ENCODE data around the gene MICAL2. TPM values are rescaled to one million over a fixed set of nuclear protein-coding genes. Genes with fewer than 3 reads are reported as not detected.

Gene MICAL2
- total RNA-seq, 1 experiment from 2014 or later, result 191 TPM

DNA sequence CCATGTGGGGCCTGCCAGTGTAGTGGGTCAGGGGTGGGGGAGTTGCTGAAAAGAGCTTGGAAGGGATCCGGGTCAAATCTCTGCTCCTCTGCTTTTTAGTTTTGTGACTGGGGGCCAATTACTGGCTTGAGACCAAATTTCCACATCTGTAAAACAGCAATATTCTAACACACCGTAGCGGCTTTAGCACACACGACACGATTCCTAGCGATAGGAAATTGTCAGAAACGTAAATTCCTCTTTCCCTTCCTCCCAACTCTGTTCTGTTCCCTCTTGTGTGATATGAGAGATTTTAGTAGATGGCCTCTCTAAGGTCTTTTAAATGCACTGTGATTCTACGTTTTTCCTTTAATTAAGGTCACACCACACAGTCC, 71.9 kb downstream of the MICAL2 start:
- Mint-ChIP-seq H3K36me3 (ENCODE audit: insufficient read depth, unreplicated experiment) (peaks cover 39% of the 10 kb centered on the region), H3K4me1 (ENCODE audit: low read depth, unreplicated experiment) (peaks cover 60% of the 10 kb centered on the region), H3K27me3 (ENCODE audit: unreplicated experiment) (no peaks in the 10 kb centered on the region), H3K27ac (ENCODE audit: unreplicated experiment) (peak overlapping the region; percentile 95), H3K4me3 (ENCODE audit: low read depth, unreplicated experiment) (peak overlapping the region; percentile 44), H3K9me3 (ENCODE audit: low read depth, unreplicated experiment) (no peaks in the 10 kb centered on the region)
- intact Hi-C loops (cut with micrococcal nuclease; ENCODE audit: unreplicated experiment), result no loop called here
- BruUV-seq (replicated peaks), result TSS peak; percentile 97
- TF ChIP-seq, protein P1, sequence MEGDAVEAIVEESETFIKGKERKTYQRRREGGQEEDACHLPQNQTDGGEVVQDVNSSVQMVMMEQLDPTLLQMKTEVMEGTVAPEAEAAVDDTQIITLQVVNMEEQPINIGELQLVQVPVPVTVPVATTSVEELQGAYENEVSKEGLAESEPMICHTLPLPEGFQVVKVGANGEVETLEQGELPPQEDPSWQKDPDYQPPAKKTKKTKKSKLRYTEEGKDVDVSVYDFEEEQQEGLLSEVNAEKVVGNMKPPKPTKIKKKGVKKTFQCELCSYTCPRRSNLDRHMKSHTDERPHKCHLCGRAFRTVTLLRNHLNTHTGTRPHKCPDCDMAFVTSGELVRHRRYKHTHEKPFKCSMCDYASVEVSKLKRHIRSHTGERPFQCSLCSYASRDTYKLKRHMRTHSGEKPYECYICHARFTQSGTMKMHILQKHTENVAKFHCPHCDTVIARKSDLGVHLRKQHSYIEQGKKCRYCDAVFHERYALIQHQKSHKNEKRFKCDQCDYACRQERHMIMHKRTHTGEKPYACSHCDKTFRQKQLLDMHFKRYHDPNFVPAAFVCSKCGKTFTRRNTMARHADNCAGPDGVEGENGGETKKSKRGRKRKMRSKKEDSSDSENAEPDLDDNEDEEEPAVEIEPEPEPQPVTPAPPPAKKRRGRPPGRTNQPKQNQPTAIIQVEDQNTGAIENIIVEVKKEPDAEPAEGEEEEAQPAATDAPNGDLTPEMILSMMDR (IDR thresholded peaks at IDR 0.05; ENCODE audit: unreplicated experiment), result no peak
- CTCF ChIA-PET, result interaction anchor here (0.7 to 3.0 kb wide), 7 partner anchors 11 to 96 kb away, joined by 3 to 12 read pairs (median 3); no protein-coding TSS in a partner anchor
- no peak for DNase-seq

DNA sequence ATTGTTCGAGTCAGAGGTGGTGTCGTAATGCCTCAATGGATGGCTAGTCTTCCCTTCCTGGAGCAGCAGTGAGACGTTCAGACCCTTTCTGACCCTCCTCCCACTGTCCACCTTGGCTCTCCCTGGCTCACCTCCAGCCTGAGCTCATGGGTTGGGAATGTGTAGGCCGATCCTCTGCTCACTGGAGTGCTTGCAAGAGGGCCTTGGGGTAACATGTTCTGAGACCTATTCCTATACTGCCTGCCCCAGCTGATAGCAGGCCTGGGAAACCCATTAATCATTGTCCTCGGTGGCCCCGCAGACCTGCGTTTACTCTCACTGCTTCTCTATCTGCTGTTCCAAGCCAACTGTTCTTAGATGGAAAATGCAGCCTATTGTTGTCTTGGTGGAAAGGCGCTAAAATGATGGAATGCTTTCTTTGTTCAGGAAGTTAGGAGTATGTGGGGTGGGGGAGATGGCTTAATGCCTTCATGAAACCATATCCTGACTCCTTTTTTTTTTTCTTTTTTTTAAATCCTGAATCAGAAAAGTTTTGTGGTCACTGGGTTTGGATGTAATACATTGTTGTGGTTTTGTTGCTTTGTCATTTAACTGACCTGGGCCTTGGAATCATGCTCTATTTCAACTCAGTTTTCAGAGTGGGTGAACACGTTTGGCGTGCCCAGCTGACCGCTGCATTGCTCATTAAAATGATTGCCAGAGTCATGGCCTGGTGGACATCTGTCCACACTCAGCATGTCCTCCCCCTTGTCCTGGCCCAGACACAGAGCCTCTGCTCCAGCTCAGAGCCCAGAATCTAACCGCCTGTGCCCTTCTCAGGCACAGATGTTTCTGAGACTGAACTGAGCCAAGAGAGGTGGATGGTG, 72.5 kb downstream of the MICAL2 start:
- intact Hi-C loops (cut with micrococcal nuclease; ENCODE audit: unreplicated experiment), result no loop called here
- Mint-ChIP-seq H3K27ac (ENCODE audit: unreplicated experiment) (peak overlapping the region; percentile 95), H3K27me3 (ENCODE audit: unreplicated experiment) (no peaks in the 10 kb centered on the region), H3K4me1 (ENCODE audit: low read depth, unreplicated experiment) (peaks cover 55% of the 10 kb centered on the region), H3K4me3 (ENCODE audit: low read depth, unreplicated experiment) (peak overlapping the region; percentile 44), H3K9me3 (ENCODE audit: low read depth, unreplicated experiment) (no peaks in the 10 kb centered on the region), H3K36me3 (ENCODE audit: insufficient read depth, unreplicated experiment) (peaks cover 37% of the 10 kb centered on the region)
- DNase-seq, result peak; percentile 84
- CTCF ChIA-PET, result interaction anchor here (0.6 to 3.0 kb wide), 10 partner anchors 10 to 414 kb away, joined by 3 to 12 read pairs (median 3); no protein-coding TSS in a partner anchor
- TSS peak; percentile 60 for BruUV-seq (replicated peaks)
- TF ChIP-seq, protein P1 (IDR thresholded peaks at IDR 0.05; ENCODE audit: unreplicated experiment), result no peak

DNA sequence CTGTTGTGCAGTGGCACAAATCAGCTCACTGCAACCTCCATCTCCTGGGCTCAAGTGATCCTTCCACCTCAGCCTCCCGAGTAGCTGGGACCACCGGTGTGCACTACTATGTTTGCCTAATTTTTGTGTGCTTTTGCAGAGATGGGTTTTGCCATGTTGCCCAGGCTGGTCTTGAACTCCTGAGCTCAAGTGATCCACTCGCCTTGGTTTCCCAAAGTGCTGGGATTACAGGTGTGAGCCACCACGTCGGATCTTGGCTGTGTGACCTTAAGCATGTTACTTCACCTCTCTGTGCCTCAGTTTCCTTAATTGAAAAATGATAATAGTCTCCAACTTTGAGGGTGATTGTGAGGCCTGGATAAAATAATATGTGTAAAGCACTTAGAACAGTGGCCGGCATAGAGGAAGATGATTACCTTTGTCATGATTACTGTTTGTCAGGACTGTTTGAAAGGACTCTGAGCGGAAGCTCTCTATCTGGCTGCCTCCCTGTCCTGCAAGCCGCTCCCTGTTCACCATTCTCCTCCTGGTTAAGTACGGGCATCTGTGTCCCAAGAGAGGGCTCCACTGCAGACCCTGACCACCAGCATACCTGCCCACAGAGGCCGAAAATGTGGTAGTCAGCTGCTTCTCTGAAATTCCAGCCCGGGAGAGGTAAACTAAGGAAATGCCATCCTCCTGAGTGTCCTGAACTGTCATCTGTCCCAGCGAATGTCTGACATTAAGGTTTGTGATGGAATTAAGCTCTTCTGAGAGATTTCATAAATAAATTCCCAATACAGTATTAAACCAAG, 73.6 kb downstream of the MICAL2 start:
- no peak for DNase-seq
- H3K27ac Mint-ChIP-seq (ENCODE audit: unreplicated experiment), result peak overlapping the region; percentile 95
- CTCF ChIA-PET, result interaction anchor here (0.6 to 3.0 kb wide), 6 partner anchors 9 to 98 kb away, joined by 3 to 12 read pairs (median 4); no protein-coding TSS in a partner anchor
- no peak overlapping the region for H3K4me3 Mint-ChIP-seq (ENCODE audit: low read depth, unreplicated experiment)
- peaks cover 39% of the 10 kb centered on the region for H3K36me3 Mint-ChIP-seq (ENCODE audit: insufficient read depth, unreplicated experiment)
- H3K9me3 Mint-ChIP-seq (ENCODE audit: low read depth, unreplicated experiment), result no peaks in the 10 kb centered on the region
- TF ChIP-seq, protein P1 (IDR thresholded peaks at IDR 0.05; ENCODE audit: unreplicated experiment), result no peak
- peaks cover 48% of the 10 kb centered on the region for H3K4me1 Mint-ChIP-seq (ENCODE audit: low read depth, unreplicated experiment)
- H3K27me3 Mint-ChIP-seq (ENCODE audit: unreplicated experiment), result no peaks in the 10 kb centered on the region
- intact Hi-C loops (cut with micrococcal nuclease; ENCODE audit: unreplicated experiment), result no loop called here
- BruUV-seq (replicated peaks), result no TSS peak

DNA sequence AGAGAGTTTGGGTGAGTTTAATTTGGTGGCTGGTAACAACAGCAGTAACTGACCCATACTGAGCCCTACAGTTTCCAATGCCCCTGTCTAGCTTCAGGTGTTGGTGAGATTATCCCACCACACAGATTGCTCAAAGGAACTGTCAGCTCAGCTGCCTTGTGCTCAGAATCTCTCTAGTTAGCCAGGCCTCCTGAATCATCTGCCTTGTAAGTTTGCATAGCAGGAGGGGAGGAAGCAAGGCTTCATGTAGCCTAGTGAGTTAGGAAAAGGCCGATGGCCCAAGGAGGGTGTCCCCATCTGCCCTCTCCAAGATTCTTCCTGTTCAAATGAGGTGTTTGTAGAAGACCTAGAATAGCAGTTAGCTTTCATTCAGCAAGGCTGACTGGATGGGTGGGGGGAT, 74.3 kb downstream of the MICAL2 start:
- no peak for DNase-seq
- TF ChIP-seq, protein P1 (IDR thresholded peaks at IDR 0.05; ENCODE audit: unreplicated experiment), result no peak
- CTCF ChIA-PET, result interaction anchor here (0.7 to 1.2 kb wide), 2 partner anchors 10 to 35 kb away, joined by 3 to 4 read pairs; no protein-coding TSS in a partner anchor
- H3K9me3 Mint-ChIP-seq (ENCODE audit: low read depth, unreplicated experiment), result no peaks in the 10 kb centered on the region
- H3K4me1 Mint-ChIP-seq (ENCODE audit: low read depth, unreplicated experiment), result peaks cover 45% of the 10 kb centered on the region
- no peaks in the 10 kb centered on the region for H3K27me3 Mint-ChIP-seq (ENCODE audit: unreplicated experiment)
- H3K4me3 Mint-ChIP-seq (ENCODE audit: low read depth, unreplicated experiment), result no peak overlapping the region
- peaks cover 40% of the 10 kb centered on the region for H3K36me3 Mint-ChIP-seq (ENCODE audit: insufficient read depth, unreplicated experiment)
- intact Hi-C loops (cut with micrococcal nuclease; ENCODE audit: unreplicated experiment), result no loop called here
- BruUV-seq (replicated peaks), result no TSS peak
- no peak overlapping the region for H3K27ac Mint-ChIP-seq (ENCODE audit: unreplicated experiment)
